ENCODE data around the gene TEP1. TPM values are rescaled to one million over a fixed set of nuclear protein-coding genes. Genes with fewer than 3 reads are reported as not detected.

The TEP1 gene
- total RNA-seq, 1 experiment from 2014 or later: 15.8 TPM

- H3K4ac ChIP-seq (ENCODE audit: low read depth, low read length): no peak overlapping the region
- H3K4me1 ChIP-seq (ENCODE audit: insufficient read depth, low read length): peaks cover 8% of the 10 kb centered on the region; the same call in 1 of the 2 replicates
- no peak for TF ChIP-seq CTCF (conservative IDR thresholded peaks at IDR 0.05)
- no peak overlapping the region for H3K27ac ChIP-seq (ENCODE audit: insufficient read length, low read depth, low read length)
- H2AK5ac ChIP-seq (ENCODE audit: insufficient read length, low read length): no peak overlapping the region
- H4K8ac ChIP-seq (replicated peaks; ENCODE audit: insufficient read length, low read depth, low read length): no peak overlapping the region
- H2BK15ac ChIP-seq (ENCODE audit: low read depth, low read length): no peak overlapping the region
- H3K14ac ChIP-seq (ENCODE audit: insufficient read depth, low read length): no peak overlapping the region
- no peaks in the 10 kb centered on the region for H3K9me3 Mint-ChIP-seq
- H3K4me2 ChIP-seq (ENCODE audit: insufficient read depth, insufficient read length, low read length): no peak overlapping the region
- no peak overlapping the region for H3T11ph ChIP-seq (ENCODE audit: low read length)
- WGBS (ENCODE audit: extremely low coverage, insufficient read length, low lambda C conversion rate): no CpG with 5 or more reads among the region's 2 CpGs
- no peak overlapping the region for H2BK120ac ChIP-seq (ENCODE audit: low read depth, low read length, poor library complexity, severe bottlenecking)
- no peak overlapping the region for H4K5ac ChIP-seq (ENCODE audit: insufficient read length, low read depth, low read length)
- no peaks in the 10 kb centered on the region for H3K79me1 ChIP-seq (ENCODE audit: insufficient read depth, low read depth, low read length, poor library complexity, severe bottlenecking)
- no peaks in the 10 kb centered on the region for H3K9me3 ChIP-seq (ENCODE audit: control insufficient read depth, low read depth, low read length)
- H3K9ac ChIP-seq (ENCODE audit: extremely low read depth, insufficient read length, low read length): no peak overlapping the region
- no peaks in the 10 kb centered on the region for H3K36me3 Mint-ChIP-seq (ENCODE audit: insufficient read depth in 1 of 3, low read depth in 3 of 3)
- peaks cover 15 to 24% of the 10 kb centered on the region in 2 experiments for H3K4me1 Mint-ChIP-seq
- no peak overlapping the region for H3K18ac ChIP-seq (ENCODE audit: insufficient read length, low read depth, low read length)
- no peak overlapping the region for H2BK5ac ChIP-seq (ENCODE audit: insufficient read length, low read length)
- H2BK20ac ChIP-seq (ENCODE audit: low read depth, low read length, poor library complexity, severe bottlenecking): no peak overlapping the region
- H2BK12ac ChIP-seq (ENCODE audit: insufficient read length, low read depth, low read length): no peak overlapping the region
- H3K23me2 ChIP-seq (ENCODE audit: insufficient read length, low read depth, low read length, poor library complexity, severe bottlenecking): no peaks in the 10 kb centered on the region
- no peak overlapping the region for H3K23ac ChIP-seq (ENCODE audit: insufficient read length, low read depth, low read length)
- H3K27me3 ChIP-seq (ENCODE audit: insufficient read depth, low read length): no peaks in the 10 kb centered on the region
- H3K79me2 ChIP-seq (ENCODE audit: insufficient read depth, low read length): no peaks in the 10 kb centered on the region
- H3K27me3 Mint-ChIP-seq (ENCODE audit: low read depth): no peaks in the 10 kb centered on the region
- H3K56ac ChIP-seq (ENCODE audit: insufficient read length, low read depth, low read length): no peak overlapping the region
- no peak overlapping the region for H3K27ac Mint-ChIP-seq
- H4K20me1 ChIP-seq (ENCODE audit: control insufficient read depth, insufficient read depth, insufficient read length): no peaks in the 10 kb centered on the region
- H2AFZ ChIP-seq (ENCODE audit: low read length): no peak overlapping the region
- DNase-seq: no peak
- no peak overlapping the region for H3K4me3 Mint-ChIP-seq
- H4K91ac ChIP-seq (ENCODE audit: insufficient read length, low read depth, low read length): no peak overlapping the region
These were observed 9.6 kb upstream of the TEP1 start for GRCh38 chr14:20422886-20423285.
